ENCODE data around the gene ZNF746. TPM values are rescaled to one million over a fixed set of nuclear protein-coding genes. Genes with fewer than 3 reads are reported as not detected.
A peak's percentile ranks its signal among the peaks of the same experiment; 100 is the strongest.

Gene ZNF746
- total RNA-seq, 2 donors from 2014 or later, result 20.1 to 22.3 TPM

DNA sequence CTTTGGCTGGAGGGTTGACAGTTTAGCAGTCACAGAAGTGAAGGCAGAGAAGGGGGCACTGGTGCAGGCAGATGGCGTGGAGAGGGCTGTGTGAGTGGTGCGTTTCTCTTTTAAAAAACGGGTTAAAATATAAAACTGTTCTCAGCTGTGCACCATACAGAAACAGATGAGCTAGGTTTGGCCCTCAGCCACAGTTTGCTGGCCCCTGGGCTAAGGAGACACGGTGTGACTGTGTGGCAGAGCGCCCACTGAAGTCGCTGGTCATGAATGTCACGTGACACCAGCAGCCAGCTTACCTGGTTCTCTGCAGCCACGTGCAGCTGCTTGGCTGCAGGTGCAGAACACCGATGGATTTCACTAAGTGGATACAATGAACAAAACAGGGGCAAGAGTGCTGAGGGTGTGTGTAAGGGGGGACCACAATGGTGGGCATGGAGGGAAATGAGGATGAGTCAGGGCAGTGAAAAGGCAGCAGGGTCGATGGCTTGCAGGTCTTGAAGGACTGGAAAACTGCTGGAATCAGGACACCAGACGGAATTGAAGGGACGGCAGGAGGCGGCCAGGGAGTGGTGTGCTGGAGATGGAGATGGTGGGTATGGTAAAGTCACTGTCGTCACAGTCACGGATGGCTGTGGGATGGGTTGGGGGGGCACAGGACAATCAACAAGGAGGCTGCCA lies 7.4 kb downstream of the ZNF746 start:
- Mint-ChIP-seq H3K36me3 (ENCODE audit: low read depth) (peaks cover 83% of the 10 kb centered on the region), H3K4me1 (peaks cover 3% of the 10 kb centered on the region), H3K27me3 (ENCODE audit: insufficient read depth) (no peaks in the 10 kb centered on the region), H3K9me3 (no peaks in the 10 kb centered on the region), H3K4me3 (no peak overlapping the region), H3K27ac (no peak overlapping the region)
- H3K9me3 ChIP-seq (ENCODE audit: control insufficient read depth, low read length), result peaks cover 4% of the 10 kb centered on the region
- WGBS, 2 experiments (ENCODE audit: insufficient coverage in 1 of 2, insufficient read length in 1 of 2), result 94 to 98% methylated on average over 14 to 15 of the region's 15 CpGs
- H3K27me3 ChIP-seq (ENCODE audit: control insufficient read depth, insufficient read depth, low read length, poor library complexity, severe bottlenecking), result no peaks in the 10 kb centered on the region
- H3K27ac ChIP-seq (ENCODE audit: low read depth, low read length), result no peak overlapping the region
- H3K36me3 ChIP-seq (ENCODE audit: control insufficient read depth, insufficient read depth, low read length), result peaks cover 78% of the 10 kb centered on the region
- no peaks in the 10 kb centered on the region for H3K4me1 ChIP-seq (ENCODE audit: control insufficient read depth, insufficient read depth, low read length)
- no peak for TF ChIP-seq CTCF (conservative IDR thresholded peaks at IDR 0.05)
- no peak for DNase-seq
- H3K4me3 ChIP-seq (ENCODE audit: low read length), result no peak overlapping the region
- H3K9ac ChIP-seq (ENCODE audit: extremely low read depth, low read length, poor library complexity, severe bottlenecking), result no peak overlapping the region

GRCh38 chr7:149489391-149490024 lies 8.1 kb downstream of the ZNF746 start:
- Histone ChIP-seq H3K4me3 (ENCODE audit: low read length) (no peak overlapping the region), H3K27ac (ENCODE audit: low read depth, low read length) (no peak overlapping the region), H3K4me1 (ENCODE audit: control insufficient read depth, insufficient read depth, low read length) (no peaks in the 10 kb centered on the region), H3K27me3 (ENCODE audit: control insufficient read depth, insufficient read depth, low read length, poor library complexity, severe bottlenecking) (no peaks in the 10 kb centered on the region), H3K9ac (ENCODE audit: extremely low read depth, low read length, poor library complexity, severe bottlenecking) (no peak overlapping the region), H3K36me3 (ENCODE audit: control insufficient read depth, insufficient read depth, low read length) (peaks cover 84% of the 10 kb centered on the region), H3K9me3 (ENCODE audit: control insufficient read depth, low read length) (peaks cover 4% of the 10 kb centered on the region)
- H3K27me3 Mint-ChIP-seq (ENCODE audit: insufficient read depth), result no peaks in the 10 kb centered on the region
- H3K4me1 Mint-ChIP-seq, result no peaks in the 10 kb centered on the region
- peak; percentile 78 for DNase-seq
- H3K4me3 Mint-ChIP-seq, result no peak overlapping the region
- WGBS, 2 experiments (ENCODE audit: insufficient coverage in 1 of 2, insufficient read length in 1 of 2), result 93 to 95% methylated on average over 10 to 15 of the region's 15 CpGs
- peak; percentile 69 for TF ChIP-seq CTCF (conservative IDR thresholded peaks at IDR 0.05)
- H3K9me3 Mint-ChIP-seq, result no peaks in the 10 kb centered on the region
- H3K27ac Mint-ChIP-seq, result no peak overlapping the region
- H3K36me3 Mint-ChIP-seq (ENCODE audit: low read depth), result peaks cover 83% of the 10 kb centered on the region

DNA sequence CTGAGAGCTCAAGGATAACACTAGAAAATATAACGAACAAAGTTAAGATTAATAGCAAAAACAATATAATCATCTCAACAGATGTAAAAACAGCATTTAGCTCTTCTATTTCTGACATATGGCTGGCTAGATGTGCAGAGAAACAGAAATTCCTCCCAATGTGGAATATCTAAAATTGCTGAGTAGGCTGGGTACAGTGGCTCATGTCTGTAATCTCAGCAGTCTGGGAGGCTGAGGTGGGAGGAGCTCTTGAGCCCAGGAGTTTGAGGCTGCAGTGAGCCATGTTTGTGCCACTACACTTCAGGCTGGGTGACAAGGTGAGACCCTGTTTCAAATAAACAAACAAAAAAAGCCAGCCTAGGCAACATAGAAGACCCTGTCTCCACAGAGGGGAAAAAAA lies 18.0 kb downstream of the ZNF746 start:
- peaks cover 7% of the 10 kb centered on the region for H3K4me1 Mint-ChIP-seq
- Histone ChIP-seq H3K36me3 (ENCODE audit: control insufficient read depth, insufficient read depth, low read length) (peaks cover 71% of the 10 kb centered on the region), H3K27me3 (ENCODE audit: control insufficient read depth, insufficient read depth, low read length, poor library complexity, severe bottlenecking) (no peaks in the 10 kb centered on the region), H3K27ac (ENCODE audit: low read depth, low read length) (no peak overlapping the region), H3K9me3 (ENCODE audit: control insufficient read depth, low read length) (peaks cover 36% of the 10 kb centered on the region), H3K4me1 (ENCODE audit: control insufficient read depth, insufficient read depth, low read length) (no peaks in the 10 kb centered on the region), H3K9ac (ENCODE audit: extremely low read depth, low read length, poor library complexity, severe bottlenecking) (no peak overlapping the region), H3K4me3 (ENCODE audit: low read length) (peak overlapping the region; percentile 44)
- no peak for TF ChIP-seq CTCF (conservative IDR thresholded peaks at IDR 0.05)
- peaks cover 27% of the 10 kb centered on the region for H3K9me3 Mint-ChIP-seq
- no peak overlapping the region for H3K4me3 Mint-ChIP-seq
- H3K27me3 Mint-ChIP-seq (ENCODE audit: insufficient read depth), result no peaks in the 10 kb centered on the region
- no peak for DNase-seq
- peaks cover 72% of the 10 kb centered on the region for H3K36me3 Mint-ChIP-seq (ENCODE audit: low read depth)
- H3K27ac Mint-ChIP-seq, result no peak overlapping the region
- 86 to 100% methylated on average over 1 of the region's 1 CpG for WGBS, 2 experiments (ENCODE audit: insufficient coverage in 1 of 2, insufficient read length in 1 of 2)

Measured in endodermal cell (in vitro differentiated cells).